Lower leg skin (tissue), 3 donors: ENCODE measurements around the gene GAD2.

Source experiments
- CTCF ChIP-seq, 3 donors: fragments of 450-650 bp; IDR thresholded peaks; one replicate each; pipeline ENCODE4 v1.5.1; 2016; ENCODE audit warnings: antibody characterized with exemption in 3 of 3, mild to moderate bottlenecking in 3 of 3, moderate library complexity in 2 of 3
- POLR2A ChIP-seq, 2 donors: fragments of 450-650 bp; IDR thresholded peaks; one replicate each; pipeline ENCODE4 v1.6.1; 2016 to 2017; ENCODE audit warnings: antibody characterized with exemption in 2 of 2, mild to moderate bottlenecking in 1 of 2, moderate library complexity in 1 of 2

DNA sequence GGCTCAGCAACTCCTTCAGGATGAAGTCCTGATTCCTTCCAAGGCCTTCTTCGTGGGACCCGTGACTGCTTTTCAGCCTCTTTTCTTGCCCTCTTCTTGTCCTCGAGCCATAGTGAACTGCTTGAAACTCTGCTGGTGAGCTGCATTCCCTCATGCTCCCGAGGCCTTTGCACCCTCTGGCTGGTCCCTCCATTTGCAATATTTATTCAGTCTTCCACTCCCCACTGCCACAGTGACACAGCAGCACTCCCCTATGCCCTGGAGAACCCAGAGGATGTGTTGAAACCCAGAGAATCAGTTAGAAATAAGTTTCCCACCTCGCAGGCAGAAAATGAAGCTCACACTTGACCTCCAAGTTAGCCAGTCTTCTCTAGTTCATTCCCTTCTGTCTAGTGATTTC, 22.3 kb upstream of the GAD2 start:
- TF ChIP-seq POLR2A (IDR thresholded peaks at IDR 0.05) (no peak), CTCF (IDR thresholded peaks at IDR 0.05) (no peak)
